Loucy (cell line): Measurements from ENCODE around the gene SUCLG2.

Experiments
- H2AFZ ChIP-seq: fragments of 200-600 bp; sonication (generic); 2 replicates; pipeline ENCODE4 v1.6.0; 2016; ENCODE audit warnings: antibody characterized with exemption, mild to moderate bottlenecking, low read length, moderate library complexity
- H3F3A ChIP-seq: fragments of 200-600 bp; 2 replicates; pipeline ENCODE4 v1.6.0; 2016; ENCODE audit warnings: antibody characterized with exemption, low read depth, mild to moderate bottlenecking
- H3K27me3 ChIP-seq: fragments of 200-600 bp; sonication (generic); 2 replicates; pipeline ENCODE4 v1.6.1; 2014; ENCODE audit warnings: low read length, mild to moderate bottlenecking; ENCODE audit not compliant: insufficient read depth, poor library complexity, severe bottlenecking
- H3K36me3 ChIP-seq: fragments of 200-600 bp; sonication (generic); 2 replicates; pipeline ENCODE4 v1.6.1; 2016; ENCODE audit warnings: low read length; ENCODE audit not compliant: insufficient read depth
- H3K4me1 ChIP-seq: fragments of 200-600 bp; sonication (generic); 2 replicates; pipeline ENCODE4 v1.5.1; 2014; ENCODE audit warnings: low read length, mild to moderate bottlenecking; ENCODE audit not compliant: insufficient read depth, poor library complexity, severe bottlenecking
- H3K4me2 ChIP-seq: fragments of 200-600 bp; sonication (generic); 2 replicates; pipeline ENCODE4 v1.6.0; 2014; ENCODE audit warnings: antibody characterized with exemption, low read length, low read depth, mild to moderate bottlenecking; ENCODE audit not compliant: poor library complexity, severe bottlenecking
- H3K4me3 ChIP-seq: fragments of 200-600 bp; sonication (generic); 2 replicates; pipeline ENCODE4 v1.5.1; 2014; ENCODE audit warnings: low read length, mild to moderate bottlenecking, mixed read lengths; ENCODE audit not compliant: poor library complexity, severe bottlenecking
- H3K79me2 ChIP-seq: fragments of 200-600 bp; sonication (generic); 2 replicates; pipeline ENCODE4 v1.6.1; 2014; ENCODE audit warnings: low read length; ENCODE audit not compliant: insufficient read depth
- H3K9ac ChIP-seq: fragments of 200-600 bp; sonication (generic); 2 replicates; pipeline ENCODE4 v1.6.0; 2014; ENCODE audit warnings: mild to moderate bottlenecking, low read depth, low read length, moderate library complexity; ENCODE audit not compliant: poor library complexity, severe bottlenecking
- H3K9me2 ChIP-seq: fragments of 200-600 bp; sonication (generic); replicated peaks from 2 replicates; pipeline ENCODE4 v1.6.1; 2016; ENCODE audit warnings: low read depth, low read length, mixed read lengths
- H3K9me3 ChIP-seq: fragments of 200-600 bp; sonication (generic); 2 replicates; pipeline ENCODE4 v1.6.1; 2014; ENCODE audit warnings: mild to moderate bottlenecking, antibody characterized with exemption, low read length, low read depth; ENCODE audit not compliant: insufficient read depth
- H4K20me1 ChIP-seq: fragments of 200-600 bp; sonication (generic); 2 replicates; pipeline ENCODE4 v1.6.0; 2014; ENCODE audit warnings: antibody characterized with exemption, low read length, mild to moderate bottlenecking; ENCODE audit not compliant: insufficient read depth, poor library complexity, severe bottlenecking
- CTCF ChIP-seq: fragments of 200-600 bp; sonication (generic); conservative IDR thresholded peaks from 2 replicates; pipeline ENCODE4 v1.5.1; 2014; ENCODE audit warnings: mild to moderate bottlenecking, antibody characterized with exemption, low read length
- EZH2phosphoT487 ChIP-seq: fragments of 200-600 bp; IDR thresholded peaks from 2 replicates; pipeline ENCODE4 v1.6.1; 2018; ENCODE audit warnings: antibody characterized with exemption, mild to moderate bottlenecking, moderate library complexity, borderline replicate concordance

SUCLG2 gene

GRCh38 chr3:67507584-67507983, 146.8 kb downstream of the SUCLG2 start:
- no peaks in the 10 kb centered on the region for H3K27me3 ChIP-seq
- no peaks in the 10 kb centered on the region for H3F3A ChIP-seq
- no peak overlapping the region for H3K4me3 ChIP-seq
- H3K79me2 ChIP-seq = no peaks in the 10 kb centered on the region
- H3K4me1 ChIP-seq = no peaks in the 10 kb centered on the region
- no peaks in the 10 kb centered on the region for H3K36me3 ChIP-seq
- H2AFZ ChIP-seq = no peak overlapping the region
- no peaks in the 10 kb centered on the region for H3K9me3 ChIP-seq
- no peak overlapping the region for H3K9ac ChIP-seq
- TF ChIP-seq CTCF (no peak), EZH2phosphoT487 (no peak)
- no peaks in the 10 kb centered on the region for H3K9me2 ChIP-seq
- no peak overlapping the region for H3K4me2 ChIP-seq
- H4K20me1 ChIP-seq = no peaks in the 10 kb centered on the region

GRCh38 chr3:67500709-67501108, 153.7 kb downstream of the SUCLG2 start:
- no peaks in the 10 kb centered on the region for H3F3A ChIP-seq
- H3K9me2 ChIP-seq = no peaks in the 10 kb centered on the region
- H3K9me3 ChIP-seq = no peaks in the 10 kb centered on the region
- H2AFZ ChIP-seq = no peak overlapping the region
- H4K20me1 ChIP-seq = no peaks in the 10 kb centered on the region
- no peaks in the 10 kb centered on the region for H3K27me3 ChIP-seq
- no peaks in the 10 kb centered on the region for H3K4me1 ChIP-seq
- H3K9ac ChIP-seq = no peak overlapping the region
- no peaks in the 10 kb centered on the region for H3K79me2 ChIP-seq
- no peak overlapping the region for H3K4me2 ChIP-seq
- H3K36me3 ChIP-seq = no peaks in the 10 kb centered on the region
- no peak overlapping the region for H3K4me3 ChIP-seq
- no peak for TF ChIP-seq EZH2phosphoT487
- no peak for TF ChIP-seq CTCF

GRCh38 chr3:67497746-67498145, 156.7 kb downstream of the SUCLG2 start:
- Histone ChIP-seq H3F3A (no peaks in the 10 kb centered on the region), H2AFZ (no peak overlapping the region), H3K79me2 (no peaks in the 10 kb centered on the region), H3K9me3 (no peaks in the 10 kb centered on the region), H3K4me3 (no peak overlapping the region), H3K27me3 (no peaks in the 10 kb centered on the region), H3K9me2 (no peaks in the 10 kb centered on the region; the same call in 1 of the 2 replicates), H3K36me3 (no peaks in the 10 kb centered on the region), H3K4me2 (no peak overlapping the region), H3K4me1 (no peaks in the 10 kb centered on the region), H3K9ac (no peak overlapping the region), H4K20me1 (no peaks in the 10 kb centered on the region)
- TF ChIP-seq CTCF (no peak), EZH2phosphoT487 (no peak)
